ENCODE data around the gene CYP2A6. TPM values are rescaled to one million over a fixed set of nuclear protein-coding genes. Genes with fewer than 3 reads are reported as not detected.
"Not testable (repeated sequence)": the region's sequence is repeated elsewhere in the genome, so short reads cannot be mapped to it uniquely, and the experiment has no call there.

CYP2A6 gene
- total and polyA plus RNA-seq, 2 of the 4 experiments (the other 2 are of a cell fraction) = not detected

DNA sequence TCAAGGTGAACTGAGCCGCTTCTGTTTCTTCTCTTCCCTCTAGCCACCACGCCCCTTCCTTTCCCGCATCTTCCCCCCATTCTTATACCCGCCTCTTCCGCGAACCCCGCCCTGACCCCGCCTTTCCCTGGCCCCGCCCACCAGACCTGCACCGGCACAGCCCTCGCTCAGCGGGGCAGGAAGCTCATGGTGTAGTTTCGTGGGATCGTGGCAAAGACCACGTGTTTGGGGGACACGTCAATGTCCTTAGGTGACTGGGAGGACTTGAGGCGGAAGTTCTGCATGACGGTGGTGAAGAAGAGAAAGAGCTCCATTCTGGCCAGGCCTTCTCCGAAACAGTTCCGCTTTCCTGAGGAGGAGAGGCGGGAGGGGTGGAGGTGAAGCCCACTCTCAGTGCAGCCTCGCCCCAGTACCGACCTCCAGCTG, 25.3 kb upstream of the CYP2A6 start:
- DNase-seq; H3K4ac ChIP-seq (ENCODE audit: low read depth, low read length); in situ Hi-C loops (cut with MboI; ENCODE audit: low sequenced_read_pairs); H3K9me3 ChIP-seq (ENCODE audit: control insufficient read depth, insufficient read depth, low read length); H3K36me3 ChIP-seq (ENCODE audit: control insufficient read depth, insufficient read depth, low read length); intact Hi-C loops (cut with micrococcal nuclease); CTCF ChIA-PET; H4K91ac ChIP-seq (ENCODE audit: insufficient read depth, low read depth, low read length); H3K4me3 ChIP-seq (ENCODE audit: insufficient read depth, low read depth, low read length); H2AFZ ChIP-seq (replicated peaks; ENCODE audit: low read length, poor library complexity); POLR2A ChIA-PET (ENCODE audit: unreplicated experiment); H2BK5ac ChIP-seq (ENCODE audit: low read depth, low read length, poor library complexity, severe bottlenecking); H3K4me2 ChIP-seq (ENCODE audit: low read depth, low read length); H3K27me3 ChIP-seq (ENCODE audit: control insufficient read depth, insufficient read depth, low read length); H2BK120ac ChIP-seq (ENCODE audit: low read depth, low read length); H3K14ac ChIP-seq (replicated peaks; ENCODE audit: low read depth, low read length); H3K18ac ChIP-seq (ENCODE audit: low read depth, low read length); H3K27ac ChIP-seq (ENCODE audit: insufficient read depth, low read length); H4K8ac ChIP-seq (ENCODE audit: low read depth in 2 of 2, low read length in 2 of 2); H3K23ac ChIP-seq (ENCODE audit: low read depth, low read length); H2AK9ac ChIP-seq (replicated peaks; ENCODE audit: low read depth, low read length, poor library complexity); H3K4me1 ChIP-seq (ENCODE audit: control insufficient read depth, insufficient read depth, low read length); H4K20me1 ChIP-seq (ENCODE audit: insufficient read depth, low read length); H3K9ac ChIP-seq (ENCODE audit: low read depth, low read length); H2AK5ac ChIP-seq (ENCODE audit: low read depth, low read length); ATAC-seq (ENCODE audit: low read depth); H3K56ac ChIP-seq (ENCODE audit: extremely low read depth, insufficient read depth, low read length); H2BK20ac ChIP-seq (ENCODE audit: low read depth, low read length); H4K5ac ChIP-seq (ENCODE audit: low read depth, low read length); H2BK15ac ChIP-seq (ENCODE audit: low read depth, low read length); BruUV-seq (replicated peaks); H3K79me1 ChIP-seq (ENCODE audit: low read depth in 1 of 2, low read length in 2 of 2); dilution Hi-C loops (cut with HindIII; ENCODE audit: low sequenced_read_pairs, unreplicated experiment); H3K9me1 ChIP-seq (ENCODE audit: insufficient read depth, low read length): not testable (repeated sequence)
- no CpG with 5 or more reads among the region's 23 CpGs for WGBS, 2 experiments (ENCODE audit: extremely low coverage in 2 of 2, insufficient read length in 1 of 2)

DNA sequence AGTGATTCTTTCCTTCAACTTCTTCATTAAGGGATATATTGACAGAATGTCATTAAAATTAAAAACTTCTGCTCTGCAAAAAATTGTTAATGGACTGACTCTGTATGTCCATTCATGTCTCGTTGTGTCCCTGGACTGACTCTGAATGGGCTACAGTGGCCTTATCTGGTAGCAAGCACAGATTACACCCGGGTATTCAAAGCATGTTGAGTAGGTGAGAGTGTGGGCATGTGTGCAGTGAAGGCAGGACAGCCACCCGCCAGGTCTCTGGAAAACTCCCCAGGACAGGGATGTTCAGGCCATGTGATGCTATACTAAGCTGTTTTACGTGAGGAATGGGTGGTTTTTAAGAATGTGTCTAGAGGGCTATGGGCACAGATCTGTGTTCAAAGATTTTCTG, 24.6 kb upstream of the CYP2A6 start:
- H3K9ac ChIP-seq (ENCODE audit: low read depth, low read length); H3K4me1 ChIP-seq (ENCODE audit: control insufficient read depth, insufficient read depth, low read length); H4K5ac ChIP-seq (ENCODE audit: low read depth, low read length); H3K14ac ChIP-seq (replicated peaks; ENCODE audit: low read depth, low read length); H4K8ac ChIP-seq (ENCODE audit: low read depth in 2 of 2, low read length in 2 of 2); H3K23ac ChIP-seq (ENCODE audit: low read depth, low read length); H3K36me3 ChIP-seq (ENCODE audit: control insufficient read depth, insufficient read depth, low read length); H2BK120ac ChIP-seq (ENCODE audit: low read depth, low read length); H4K20me1 ChIP-seq (ENCODE audit: insufficient read depth, low read length); H2BK20ac ChIP-seq (ENCODE audit: low read depth, low read length); H2BK15ac ChIP-seq (ENCODE audit: low read depth, low read length); POLR2A ChIA-PET (ENCODE audit: unreplicated experiment); in situ Hi-C loops (cut with MboI; ENCODE audit: low sequenced_read_pairs); dilution Hi-C loops (cut with HindIII; ENCODE audit: low sequenced_read_pairs, unreplicated experiment); intact Hi-C loops (cut with micrococcal nuclease); BruUV-seq (replicated peaks); H3K56ac ChIP-seq (ENCODE audit: extremely low read depth, insufficient read depth, low read length); H4K91ac ChIP-seq (ENCODE audit: insufficient read depth, low read depth, low read length); H3K27me3 ChIP-seq (ENCODE audit: control insufficient read depth, insufficient read depth, low read length); DNase-seq; CTCF ChIA-PET; H3K27ac ChIP-seq (ENCODE audit: insufficient read depth, low read length); H3K9me3 ChIP-seq (ENCODE audit: control insufficient read depth, insufficient read depth, low read length); H3K79me1 ChIP-seq (ENCODE audit: low read depth in 1 of 2, low read length in 2 of 2); H3K4me3 ChIP-seq (ENCODE audit: insufficient read depth, low read depth, low read length); H2AFZ ChIP-seq (replicated peaks; ENCODE audit: low read length, poor library complexity); H3K18ac ChIP-seq (ENCODE audit: low read depth, low read length); H3K4me2 ChIP-seq (ENCODE audit: low read depth, low read length); H2AK5ac ChIP-seq (ENCODE audit: low read depth, low read length); H2BK5ac ChIP-seq (ENCODE audit: low read depth, low read length, poor library complexity, severe bottlenecking); H3K9me1 ChIP-seq (ENCODE audit: insufficient read depth, low read length); H3K4ac ChIP-seq (ENCODE audit: low read depth, low read length); H2AK9ac ChIP-seq (replicated peaks; ENCODE audit: low read depth, low read length, poor library complexity); ATAC-seq (ENCODE audit: low read depth): not testable (repeated sequence)
- WGBS, 2 experiments (ENCODE audit: extremely low coverage in 2 of 2, insufficient read length in 1 of 2) = no CpG with 5 or more reads among the region's 4 CpGs

All from IMR-90 (cell line).